Activated B cell treated with CpG ODN at 0.5 μM for 24 hours (primary cell): ENCODE measurements around the gene RBBP8NL. TPM values are rescaled to one million over a fixed set of nuclear protein-coding genes. Genes with fewer than 3 reads are reported as not detected.

Experiments used
- ATAC-seq: fragments of 200-7000 bp; cut with Tn5 transposase; one replicate; pipeline ENCODE4 v1.10.0; 2021; ENCODE audit warnings: low read depth, mild to moderate bottlenecking, moderate library complexity
- CTCF ChIA-PET: fragments of 350-600 bp; sonication (Branson Sonifier 250); formaldehyde crosslinking; loops from one replicate; lab custom pipeline; 2021; ENCODE audit warnings: antibody characterized with exemption; lab: Charles Lee
- POLR2A ChIA-PET: fragments of 350-600 bp; sonication (Branson Sonifier 250); formaldehyde crosslinking; loops from one replicate; lab custom pipeline; 2021; ENCODE audit warnings: antibody characterized with exemption; lab: Charles Lee
- DNase-seq: peaks from one replicate; pipeline ENCODE4 v3.0.0; 2022
- H3K27ac Mint-ChIP-seq: one replicate; pipeline ENCODE4 v1.8.0; 2020; ENCODE audit warnings: mixed read lengths
- H3K27me3 Mint-ChIP-seq: one replicate; pipeline ENCODE4 v1.8.0; 2021; ENCODE audit warnings: mixed read lengths
- H3K36me3 Mint-ChIP-seq: one replicate; pipeline ENCODE4 v1.8.0; 2021; ENCODE audit warnings: low read depth, mixed read lengths
- H3K4me1 Mint-ChIP-seq: one replicate; pipeline ENCODE4 v1.8.0; 2021; ENCODE audit warnings: mixed read lengths
- H3K4me3 Mint-ChIP-seq: one replicate; pipeline ENCODE4 v1.8.0; 2020; ENCODE audit warnings: mild to moderate bottlenecking, mixed read lengths
- H3K9me3 Mint-ChIP-seq: one replicate; pipeline ENCODE4 v1.8.0; 2020; ENCODE audit warnings: mixed read lengths
- intact Hi-C: fragments of 100-400 bp; cut with micrococcal nuclease; formaldehyde crosslinking; loops from one replicate; pipeline ENCODE4 v1.15.1; 2024
- total RNA-seq: library from RNA; stranded (reverse); gene quantifications from 2 replicates; pipeline ENCODE4 v1.2.3, GENCODE V29; 2022
- TF ChIP-seq, protein P1 (sequence below): fragments of 200-600 bp; IDR thresholded peaks from one replicate; pipeline ENCODE4 v1.8.0; 2022; ENCODE audit warnings: antibody characterized with exemption, mild to moderate bottlenecking

The RBBP8NL gene
- total RNA-seq, 1 donor from 2014 or later, result not detected

DNA sequence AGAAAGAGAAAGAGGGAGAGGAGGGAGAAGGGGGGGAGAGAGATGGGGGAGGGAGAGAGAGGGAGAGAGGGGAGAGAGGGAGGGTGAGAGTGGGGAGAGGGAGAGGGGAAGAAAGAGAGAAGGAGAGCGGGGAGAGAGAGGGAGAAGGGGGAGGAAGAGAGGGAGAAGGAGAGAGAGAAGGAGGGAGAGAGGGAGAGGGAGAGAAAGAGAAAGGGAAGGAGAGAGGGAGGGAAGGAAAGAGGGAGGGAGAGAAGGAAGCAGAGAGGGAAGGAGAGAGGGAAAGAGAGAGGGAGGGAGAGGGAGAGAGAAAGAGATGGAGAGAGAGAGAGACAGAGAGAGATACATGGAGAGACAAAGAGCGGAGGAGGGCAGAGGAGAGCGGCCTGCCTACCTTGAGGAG is 24.6 kb upstream of the RBBP8NL start:
- DNase-seq (no peak), ATAC-seq (no peak)
- TF ChIP-seq, protein P1, sequence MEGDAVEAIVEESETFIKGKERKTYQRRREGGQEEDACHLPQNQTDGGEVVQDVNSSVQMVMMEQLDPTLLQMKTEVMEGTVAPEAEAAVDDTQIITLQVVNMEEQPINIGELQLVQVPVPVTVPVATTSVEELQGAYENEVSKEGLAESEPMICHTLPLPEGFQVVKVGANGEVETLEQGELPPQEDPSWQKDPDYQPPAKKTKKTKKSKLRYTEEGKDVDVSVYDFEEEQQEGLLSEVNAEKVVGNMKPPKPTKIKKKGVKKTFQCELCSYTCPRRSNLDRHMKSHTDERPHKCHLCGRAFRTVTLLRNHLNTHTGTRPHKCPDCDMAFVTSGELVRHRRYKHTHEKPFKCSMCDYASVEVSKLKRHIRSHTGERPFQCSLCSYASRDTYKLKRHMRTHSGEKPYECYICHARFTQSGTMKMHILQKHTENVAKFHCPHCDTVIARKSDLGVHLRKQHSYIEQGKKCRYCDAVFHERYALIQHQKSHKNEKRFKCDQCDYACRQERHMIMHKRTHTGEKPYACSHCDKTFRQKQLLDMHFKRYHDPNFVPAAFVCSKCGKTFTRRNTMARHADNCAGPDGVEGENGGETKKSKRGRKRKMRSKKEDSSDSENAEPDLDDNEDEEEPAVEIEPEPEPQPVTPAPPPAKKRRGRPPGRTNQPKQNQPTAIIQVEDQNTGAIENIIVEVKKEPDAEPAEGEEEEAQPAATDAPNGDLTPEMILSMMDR, result no peak
- Mint-ChIP-seq H3K27ac (no peak overlapping the region), H3K9me3 (no peaks in the 10 kb centered on the region), H3K4me1 (no peaks in the 10 kb centered on the region), H3K27me3 (peaks cover 17% of the 10 kb centered on the region), H3K36me3 (no peaks in the 10 kb centered on the region), H3K4me3 (no peak overlapping the region)
- ChIA-PET POLR2A (no interaction called here), CTCF (no interaction called here)
- intact Hi-C loops, result no loop called here

DNA sequence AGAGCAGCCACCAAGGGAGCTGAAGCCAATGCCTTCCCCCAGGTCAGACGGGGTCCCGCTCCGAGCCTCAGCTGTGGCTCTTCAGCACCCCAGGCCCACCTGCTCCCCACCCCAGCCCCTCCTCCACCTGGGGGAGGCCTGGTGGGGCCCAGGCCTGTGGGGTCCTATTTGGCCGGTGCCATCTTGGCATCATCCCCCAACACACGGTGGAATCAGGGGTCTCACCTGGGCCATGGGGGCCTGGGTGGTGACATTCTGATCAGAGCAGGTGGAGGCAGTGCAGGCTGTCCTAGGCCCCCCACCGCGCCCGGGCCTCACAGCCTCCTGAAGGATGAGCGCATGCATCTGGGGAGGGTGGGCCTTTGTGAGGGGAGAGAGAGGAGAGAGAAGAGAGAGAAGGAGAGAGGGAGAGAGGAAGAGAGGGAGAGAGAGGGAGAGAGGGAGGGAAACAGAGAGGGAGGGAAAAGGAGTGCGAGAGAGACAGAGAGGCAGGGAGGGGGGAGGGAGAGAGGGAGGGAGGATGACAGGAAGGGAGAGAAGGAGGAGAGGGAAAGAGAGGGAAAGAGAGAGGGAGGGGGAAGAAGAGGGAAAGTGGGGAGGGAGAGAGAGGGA is 23.9 kb upstream of the RBBP8NL start:
- Mint-ChIP-seq H3K36me3 (no peaks in the 10 kb centered on the region), H3K4me3 (no peak overlapping the region), H3K27me3 (peaks cover 17% of the 10 kb centered on the region), H3K4me1 (no peaks in the 10 kb centered on the region), H3K27ac (no peak overlapping the region), H3K9me3 (no peaks in the 10 kb centered on the region)
- intact Hi-C loops, result no loop called here
- ChIA-PET CTCF (no interaction called here), POLR2A (no interaction called here)
- ATAC-seq (no peak), DNase-seq (no peak)
- TF ChIP-seq, protein P1, result no peak

GRCh38 chr20:62449951-62450691 is 22.8 kb upstream of the RBBP8NL start:
- H3K4me1 Mint-ChIP-seq, result no peaks in the 10 kb centered on the region
- ChIA-PET CTCF (no interaction called here), POLR2A (no interaction called here)
- no peaks in the 10 kb centered on the region for H3K36me3 Mint-ChIP-seq
- H3K27me3 Mint-ChIP-seq, result peaks cover 15% of the 10 kb centered on the region
- no peak for DNase-seq
- H3K9me3 Mint-ChIP-seq, result no peaks in the 10 kb centered on the region
- no peak overlapping the region for H3K4me3 Mint-ChIP-seq
- TF ChIP-seq, protein P1, result no peak
- intact Hi-C loops, result no loop called here
- no peak for ATAC-seq
- H3K27ac Mint-ChIP-seq, result no peak overlapping the region

- Mint-ChIP-seq H3K9me3 (no peaks in the 10 kb centered on the region), H3K27me3 (peaks cover 21% of the 10 kb centered on the region), H3K27ac (no peak overlapping the region), H3K4me3 (no peak overlapping the region), H3K36me3 (no peaks in the 10 kb centered on the region), H3K4me1 (no peaks in the 10 kb centered on the region)
- POLR2A ChIA-PET, result no interaction called here
- DNase-seq (no peak), ATAC-seq (no peak)
- TF ChIP-seq, protein P1, result no peak
- CTCF ChIA-PET, result no interaction called here
- intact Hi-C loops, result no loop called here
Observed at GRCh38 chr20:62448788-62449187, 21.4 kb upstream of the RBBP8NL start.

- H3K4me3 Mint-ChIP-seq, result no peak overlapping the region
- peaks cover 23% of the 10 kb centered on the region for H3K27me3 Mint-ChIP-seq
- ChIA-PET CTCF (no interaction called here), POLR2A (no interaction called here)
- H3K27ac Mint-ChIP-seq, result no peak overlapping the region
- intact Hi-C loops, result no loop called here
- no peaks in the 10 kb centered on the region for H3K9me3 Mint-ChIP-seq
- TF ChIP-seq, protein P1, result no peak
- no peaks in the 10 kb centered on the region for H3K4me1 Mint-ChIP-seq
- DNase-seq (no peak), ATAC-seq (no peak)
- H3K36me3 Mint-ChIP-seq, result no peaks in the 10 kb centered on the region
Observed at GRCh38 chr20:62448038-62448437, 20.7 kb upstream of the RBBP8NL start.
